H1 (cell line): ENCODE data around the gene COA1.

Experiments used
- ATF2 ChIP-seq: IDR thresholded peaks from 2 replicates; pipeline ENCODE4 v1.6.1; 2012; ENCODE audit warnings: low read length, inconsistent platforms
- E2F6 ChIP-seq: IDR thresholded peaks from 2 replicates; pipeline ENCODE4 v1.6.1; 2012; ENCODE audit warnings: inconsistent platforms
- EGR1 ChIP-seq: IDR thresholded peaks from 2 replicates; pipeline ENCODE4 v1.6.1; 2011; ENCODE audit warnings: low read depth, low read length, borderline replicate concordance
- SIX5 ChIP-seq: IDR thresholded peaks from 2 replicates; pipeline ENCODE4 v1.6.1; 2011; ENCODE audit warnings: mild to moderate bottlenecking, low read depth, low read length

GRCh38 chr7:43711503-43711902, 17.8 kb downstream of the COA1 start:
- TF ChIP-seq E2F6 (no peak), EGR1 (no peak), ATF2 (no peak), SIX5 (no peak)
